Osteocyte (in vitro differentiated cells): ENCODE results near the gene ZNF516. TPM values are rescaled to one million over a fixed set of nuclear protein-coding genes. Genes with fewer than 3 reads are reported as not detected.

Source experiments
- DNase-seq: peaks from one replicate; pipeline ENCODE4 v3.0.0; 2021; ENCODE audit warnings: mixed read lengths; ENCODE audit not compliant: unreplicated experiment; ENCODE audit errors: extremely low spot score
- H3K27ac Mint-ChIP-seq: one replicate; pipeline ENCODE4 v1.8.0; 2021; ENCODE audit warnings: mild to moderate bottlenecking, mixed read lengths; ENCODE audit not compliant: unreplicated experiment
- H3K27me3 Mint-ChIP-seq: one replicate; pipeline ENCODE4 v1.8.0; 2021; ENCODE audit warnings: mixed read lengths; ENCODE audit not compliant: unreplicated experiment
- H3K36me3 Mint-ChIP-seq: one replicate; pipeline ENCODE4 v1.8.0; 2021; ENCODE audit warnings: mixed read lengths; ENCODE audit not compliant: unreplicated experiment
- H3K4me1 Mint-ChIP-seq: one replicate; pipeline ENCODE4 v1.8.0; 2021; ENCODE audit warnings: mixed read lengths; ENCODE audit not compliant: unreplicated experiment
- H3K4me3 Mint-ChIP-seq: one replicate; pipeline ENCODE4 v1.8.0; 2021; ENCODE audit warnings: mild to moderate bottlenecking, moderate library complexity, mixed read lengths; ENCODE audit not compliant: unreplicated experiment
- H3K9me3 Mint-ChIP-seq: one replicate; pipeline ENCODE4 v1.8.0; 2021; ENCODE audit warnings: mixed read lengths; ENCODE audit not compliant: unreplicated experiment
- CTCF ChIP-seq: fragments of 200-600 bp; sonication (generic); IDR thresholded peaks from 2 replicates; pipeline ENCODE4 v1.5.0; 2021; ENCODE audit warnings: antibody characterized with exemption, mild to moderate bottlenecking, moderate library complexity
- total RNA-seq: library from RNA; stranded (reverse); gene quantifications from 2 replicates; pipeline ENCODE4 v1.2.1, GENCODE V29; 2021

Gene ZNF516
- total RNA-seq, 1 donor from 2014 or later = 36.3 TPM

- no peaks in the 10 kb centered on the region for H3K9me3 Mint-ChIP-seq
- no peak overlapping the region for H3K27ac Mint-ChIP-seq
- no peak for DNase-seq
- TF ChIP-seq CTCF = no peak
- no peaks in the 10 kb centered on the region for H3K27me3 Mint-ChIP-seq
- peaks cover 9% of the 10 kb centered on the region for H3K36me3 Mint-ChIP-seq
- no peak overlapping the region for H3K4me3 Mint-ChIP-seq
- peaks cover 2% of the 10 kb centered on the region for H3K4me1 Mint-ChIP-seq
These were observed 65.5 kb downstream of the ZNF516 start for GRCh38 chr18:76429262-76430126.

GRCh38 chr18:76428396-76429261 is 66.4 kb downstream of the ZNF516 start:
- TF ChIP-seq CTCF = no peak
- H3K27ac Mint-ChIP-seq = no peak overlapping the region

GRCh38 chr18:76426737-76427305 is 68.2 kb downstream of the ZNF516 start:
- no peak overlapping the region for H3K27ac Mint-ChIP-seq
- no peaks in the 10 kb centered on the region for H3K27me3 Mint-ChIP-seq
- H3K4me1 Mint-ChIP-seq = peaks cover 2% of the 10 kb centered on the region
- DNase-seq = peak; percentile 77
- no peak overlapping the region for H3K4me3 Mint-ChIP-seq
- peak; percentile 59 for TF ChIP-seq CTCF
- H3K9me3 Mint-ChIP-seq = no peaks in the 10 kb centered on the region
- no peaks in the 10 kb centered on the region for H3K36me3 Mint-ChIP-seq

More at GRCh38 chr18:76428396-76429261, 66.4 kb downstream of the ZNF516 start:
- Mint-ChIP-seq H3K4me1 (peaks cover 2% of the 10 kb centered on the region), H3K36me3 (peaks cover 9% of the 10 kb centered on the region), H3K4me3 (no peak overlapping the region), H3K27me3 (no peaks in the 10 kb centered on the region), H3K9me3 (no peaks in the 10 kb centered on the region)
- DNase-seq = peak; percentile 69

- Mint-ChIP-seq H3K27me3 (no peaks in the 10 kb centered on the region), H3K4me3 (no peak overlapping the region), H3K9me3 (no peaks in the 10 kb centered on the region), H3K4me1 (peaks cover 4% of the 10 kb centered on the region), H3K36me3 (no peaks in the 10 kb centered on the region), H3K27ac (no peak overlapping the region)
- no peak for TF ChIP-seq CTCF
- no peak for DNase-seq
These were observed 69.6 kb downstream of the ZNF516 start for GRCh38 chr18:76425146-76426131.
